ENCODE data around the gene MATN3. TPM values are rescaled to one million over a fixed set of nuclear protein-coding genes. Genes with fewer than 3 reads are reported as not detected.
A peak's percentile ranks its signal among the peaks of the same experiment; 100 is the strongest.

Gene MATN3
- polyA plus RNA-seq, 1 of the 3 experiments (the other 2 are of a cell fraction) = 5.9 TPM

DNA sequence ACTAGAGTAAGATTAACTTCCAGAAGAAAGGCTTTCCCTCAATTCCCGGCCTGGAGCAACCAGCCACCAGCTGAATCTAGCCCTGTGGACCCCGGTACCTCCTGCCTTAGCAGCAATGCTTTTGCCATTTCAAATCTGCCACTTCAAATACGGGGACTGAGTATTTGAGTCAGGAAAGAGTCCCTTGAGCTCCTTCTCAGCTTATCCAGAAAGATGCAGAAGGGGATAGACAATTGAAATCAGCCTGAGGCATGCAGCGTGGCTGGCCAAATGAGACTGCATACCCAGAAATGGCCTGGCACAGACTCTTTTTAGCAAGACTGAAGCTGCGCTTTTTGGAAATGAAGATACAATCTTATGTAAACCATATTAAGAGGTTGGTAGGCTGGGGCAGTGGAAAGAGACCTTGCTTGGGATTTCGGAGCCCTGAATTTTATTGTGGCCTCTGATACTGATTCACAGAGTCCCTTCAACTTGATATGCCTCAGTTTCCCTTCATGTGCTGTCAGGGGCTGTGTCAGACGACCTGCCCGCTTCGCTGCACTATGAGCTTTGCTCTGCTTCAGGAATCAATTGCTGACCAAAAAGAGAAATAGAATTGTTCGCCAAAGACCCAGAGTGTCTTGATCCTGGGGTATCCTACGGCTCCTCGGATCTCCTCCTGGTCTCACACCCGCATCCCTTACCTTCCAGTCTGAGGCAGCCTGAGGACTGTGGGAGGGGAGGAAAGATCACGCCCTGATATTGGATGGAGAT is 1.0 kb downstream of the MATN3 start:
- peak; percentile 65 for DNase-seq
- ChIA-PET POLR2A (interaction anchor here (1.3 to 1.4 kb wide), 2 partner anchors 40 to 110 kb away, joined by 3 to 4 read pairs; partner anchors contain the start of genes LAPTM4A and TTC32), CTCF (interaction anchor here (1.0 to 9.7 kb wide), 17 partner anchors 11 to 292 kb away, joined by 3 to 233 read pairs (median 3); no protein-coding TSS in a partner anchor)
- no peaks in the 10 kb centered on the region for H3K9me3 ChIP-seq
- H3K9me2 ChIP-seq = no peaks in the 10 kb centered on the region
- peaks cover 4% of the 10 kb centered on the region for H3F3A ChIP-seq (replicated peaks; ENCODE audit: insufficient read depth)
- no peaks in the 10 kb centered on the region for H4K20me1 ChIP-seq (ENCODE audit: insufficient read depth)
- H3K4me2 ChIP-seq = peak overlapping the region; percentile 75
- H2AFZ ChIP-seq (ENCODE audit: low read depth) = peak overlapping the region; percentile 95; the same call in 1 of the 2 replicates
- 86% methylated on average over 14 of the region's 14 CpGs for WGBS (ENCODE audit: low lambda C conversion rate)
- H3K4me3 ChIP-seq (ENCODE audit: low read depth in 2 of 2, low read length in 1 of 2) = no peak overlapping the region; a peak in 1 of 4 replicates
- no peaks in the 10 kb centered on the region for H3K27me3 ChIP-seq (ENCODE audit: insufficient read depth)
- no peak overlapping the region; the same call in 1 of the 2 replicates for H3K9ac ChIP-seq
- no peaks in the 10 kb centered on the region for H3K79me2 ChIP-seq (ENCODE audit: insufficient read depth)
- peaks cover 0 to 16% of the 10 kb centered on the region in 2 experiments; a peak in 2 of 4 replicates for H3K4me1 ChIP-seq (ENCODE audit: control insufficient read depth in 1 of 2, insufficient read depth in 2 of 2, low read depth in 1 of 2, low read length in 1 of 2)
- TF ChIP-seq TEAD4 (IDR thresholded peaks at IDR 0.05; ENCODE audit: borderline replicate concordance, insufficient read depth) = no peak
- peak; percentile 21; the same call in 1 of the 2 replicates for TF ChIP-seq RCOR1 (IDR thresholded peaks at IDR 0.05; ENCODE audit: low read length)
- TF ChIP-seq GATA2 (CRISPR knock-in tag; IDR thresholded peaks at IDR 0.05) = peak; percentile 38; the same call in 1 of the 2 replicates
- H3K36me3 ChIP-seq (replicated peaks in 1 of 2; ENCODE audit: control insufficient read depth in 1 of 2, insufficient read depth in 2 of 2, low read length in 1 of 2) = no peaks in the 10 kb centered on the region
- no peak overlapping the region for H3K27ac ChIP-seq (ENCODE audit: low read depth in 2 of 2, low read length in 1 of 2)

DNA sequence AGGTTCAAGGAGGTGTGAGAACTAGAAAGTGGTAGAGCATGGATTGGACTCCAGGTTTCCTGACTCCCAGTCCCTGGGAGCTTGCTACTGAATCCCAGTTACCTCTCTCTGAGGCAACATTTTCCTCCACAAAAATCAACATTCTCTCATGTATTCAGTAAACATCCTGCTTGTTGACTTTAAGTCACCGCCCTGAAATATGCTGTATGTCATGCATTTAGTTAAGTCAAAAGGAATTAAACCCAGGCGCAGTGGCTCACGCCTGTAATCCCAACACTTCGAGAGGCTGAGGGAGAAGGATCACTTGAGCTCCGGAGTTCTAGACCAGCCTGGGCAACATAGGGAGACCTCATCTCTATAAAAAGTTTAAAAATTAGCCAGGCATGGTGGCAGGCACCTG is 3.8 kb downstream of the MATN3 start:
- Histone ChIP-seq H4K20me1 (ENCODE audit: insufficient read depth) (no peaks in the 10 kb centered on the region), H3K9me2 (no peaks in the 10 kb centered on the region), H3K36me3 (replicated peaks in 1 of 2; ENCODE audit: control insufficient read depth in 1 of 2, insufficient read depth in 2 of 2, low read length in 1 of 2) (no peaks in the 10 kb centered on the region), H3K27ac (ENCODE audit: low read depth in 2 of 2, low read length in 1 of 2) (no peak overlapping the region), H3K27me3 (ENCODE audit: insufficient read depth) (no peaks in the 10 kb centered on the region), H2AFZ (ENCODE audit: low read depth) (no peak overlapping the region), H3K9ac (no peak overlapping the region), H3K79me2 (ENCODE audit: insufficient read depth) (no peaks in the 10 kb centered on the region), H3F3A (replicated peaks; ENCODE audit: insufficient read depth) (peaks cover 2% of the 10 kb centered on the region), H3K4me3 (ENCODE audit: low read depth in 2 of 2, low read length in 1 of 2) (no peak overlapping the region), H3K4me2 (no peak overlapping the region), H3K9me3 (no peaks in the 10 kb centered on the region), H3K4me1 (ENCODE audit: control insufficient read depth in 1 of 2, insufficient read depth in 2 of 2, low read depth in 1 of 2, low read length in 1 of 2) (peaks cover 0 to 29% of the 10 kb centered on the region in 2 experiments; a peak in 2 of 4 replicates)
- 74% methylated on average over 5 of the region's 5 CpGs for whole genome bisulfite sequencing (ENCODE audit: low lambda C conversion rate)
- no peak for DNase-seq
- ChIA-PET POLR2A (no interaction called here), CTCF (interaction anchor here (1.0 to 9.7 kb wide), 4 partner anchors 83 to 217 kb away, joined by 3 to 233 read pairs (median 4); no protein-coding TSS in a partner anchor)
- TF ChIP-seq NRF1 (IDR thresholded peaks at IDR 0.05; ENCODE audit: low read depth, low read length) = no peak

DNA sequence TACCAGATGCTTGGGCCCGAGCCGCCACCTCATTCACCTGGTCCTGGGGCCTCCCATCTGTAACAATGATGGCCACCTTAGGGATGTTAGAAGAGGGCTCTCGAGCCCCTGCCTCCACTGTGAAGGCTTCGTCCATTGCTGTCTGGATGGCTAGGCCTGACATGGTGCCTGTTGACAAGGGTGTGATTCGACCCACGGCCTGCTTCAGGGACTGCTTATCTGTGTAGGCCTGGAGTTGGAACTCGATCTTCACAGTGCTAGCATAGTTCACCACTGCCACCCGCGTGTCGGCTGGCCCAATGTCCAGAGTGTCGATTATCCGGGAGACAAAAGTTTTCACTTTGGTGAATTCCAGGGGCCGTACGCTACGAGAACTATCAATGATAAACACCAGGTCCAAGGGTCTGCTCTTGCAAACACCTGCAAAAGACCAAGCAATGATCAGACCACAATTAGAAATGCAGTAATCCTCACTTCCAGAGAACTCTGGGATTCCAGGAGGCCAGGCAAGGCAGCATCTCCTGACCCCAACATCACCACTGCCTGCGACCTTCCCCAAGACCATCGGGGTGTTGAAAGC is 6.5 kb downstream of the MATN3 start:
- TF ChIP-seq GABPA (IDR thresholded peaks at IDR 0.05; ENCODE audit: low read depth) (no peak), POLR2AphosphoS5 (IDR thresholded peaks at IDR 0.05; ENCODE audit: low read depth, low read length) (no peak), EZH2phosphoT487 (IDR thresholded peaks at IDR 0.05; ENCODE audit: borderline replicate concordance, low read depth) (no peak), CHD2 (IDR thresholded peaks at IDR 0.05; ENCODE audit: low read length, partially characterized antibody) (no peak), FOXJ3 (CRISPR knock-in tag; IDR thresholded peaks at IDR 0.05) (no peak), RCOR1 (IDR thresholded peaks at IDR 0.05; ENCODE audit: low read length) (no peak), NFIC (IDR thresholded peaks at IDR 0.05; ENCODE audit: borderline replicate concordance) (no peak), RXRA (IDR thresholded peaks at IDR 0.05; ENCODE audit: borderline replicate concordance, low read depth) (no peak), NRF1 (IDR thresholded peaks at IDR 0.05; ENCODE audit: low read depth, low read length) (no peak), RAD21 (IDR thresholded peaks at IDR 0.05; ENCODE audit: low read length) (no peak), YY1 (IDR thresholded peaks at IDR 0.05; ENCODE audit: low read depth) (no peak), TCF12 (IDR thresholded peaks at IDR 0.05) (no peak)
- TF ChIP-seq, protein P1, sequence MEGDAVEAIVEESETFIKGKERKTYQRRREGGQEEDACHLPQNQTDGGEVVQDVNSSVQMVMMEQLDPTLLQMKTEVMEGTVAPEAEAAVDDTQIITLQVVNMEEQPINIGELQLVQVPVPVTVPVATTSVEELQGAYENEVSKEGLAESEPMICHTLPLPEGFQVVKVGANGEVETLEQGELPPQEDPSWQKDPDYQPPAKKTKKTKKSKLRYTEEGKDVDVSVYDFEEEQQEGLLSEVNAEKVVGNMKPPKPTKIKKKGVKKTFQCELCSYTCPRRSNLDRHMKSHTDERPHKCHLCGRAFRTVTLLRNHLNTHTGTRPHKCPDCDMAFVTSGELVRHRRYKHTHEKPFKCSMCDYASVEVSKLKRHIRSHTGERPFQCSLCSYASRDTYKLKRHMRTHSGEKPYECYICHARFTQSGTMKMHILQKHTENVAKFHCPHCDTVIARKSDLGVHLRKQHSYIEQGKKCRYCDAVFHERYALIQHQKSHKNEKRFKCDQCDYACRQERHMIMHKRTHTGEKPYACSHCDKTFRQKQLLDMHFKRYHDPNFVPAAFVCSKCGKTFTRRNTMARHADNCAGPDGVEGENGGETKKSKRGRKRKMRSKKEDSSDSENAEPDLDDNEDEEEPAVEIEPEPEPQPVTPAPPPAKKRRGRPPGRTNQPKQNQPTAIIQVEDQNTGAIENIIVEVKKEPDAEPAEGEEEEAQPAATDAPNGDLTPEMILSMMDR (IDR thresholded peaks at IDR 0.05) = no peak
- TF ChIP-seq, protein P2, sequence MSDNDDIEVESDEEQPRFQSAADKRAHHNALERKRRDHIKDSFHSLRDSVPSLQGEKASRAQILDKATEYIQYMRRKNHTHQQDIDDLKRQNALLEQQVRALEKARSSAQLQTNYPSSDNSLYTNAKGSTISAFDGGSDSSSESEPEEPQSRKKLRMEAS (IDR thresholded peaks at IDR 0.05; ENCODE audit: low read depth) = no peak
- H3K36me3 ChIP-seq (replicated peaks in 1 of 2; ENCODE audit: control insufficient read depth in 1 of 2, insufficient read depth in 2 of 2, low read length in 1 of 2) = no peaks in the 10 kb centered on the region

More for the DNA sequence above, 6.5 kb downstream of the MATN3 start:
- no peak for DNase-seq
- no peaks in the 10 kb centered on the region for H3K27me3 ChIP-seq (ENCODE audit: insufficient read depth)
- no peak overlapping the region for H3K4me3 ChIP-seq (ENCODE audit: low read depth in 2 of 2, low read length in 1 of 2)
- peaks cover 0 to 14% of the 10 kb centered on the region in 2 experiments; a peak in 2 of 4 replicates for H3K4me1 ChIP-seq (ENCODE audit: control insufficient read depth in 1 of 2, insufficient read depth in 2 of 2, low read depth in 1 of 2, low read length in 1 of 2)
- H3K9ac ChIP-seq = no peak overlapping the region
- no peaks in the 10 kb centered on the region for H4K20me1 ChIP-seq (ENCODE audit: insufficient read depth)
- no peaks in the 10 kb centered on the region for H3K79me2 ChIP-seq (ENCODE audit: insufficient read depth)
- CTCF ChIA-PET = interaction anchor here (0.9 to 2.1 kb wide), 4 partner anchors 9 to 88 kb away, joined by 3 to 9 read pairs (median 3); partner anchors contain the start of gene LAPTM4A
- H2AFZ ChIP-seq (ENCODE audit: low read depth) = no peak overlapping the region
- H3K27ac ChIP-seq (ENCODE audit: low read depth in 2 of 2, low read length in 1 of 2) = no peak overlapping the region
- WGBS (ENCODE audit: low lambda C conversion rate) = 88% methylated on average over 17 of the region's 17 CpGs
- POLR2A ChIA-PET = interaction anchor here (1.9 kb wide), 1 partner anchor 16 kb away, joined by 6 read pairs; the partner anchor contains the start of gene WDR35
- H3K4me2 ChIP-seq = no peak overlapping the region
- no peaks in the 10 kb centered on the region for H3K9me2 ChIP-seq
- H3F3A ChIP-seq (replicated peaks; ENCODE audit: insufficient read depth) = no peaks in the 10 kb centered on the region
- H3K9me3 ChIP-seq = no peaks in the 10 kb centered on the region

All from SK-N-SH (cell line).